ENCODE data around the gene ASIC2. TPM values are rescaled to one million over a fixed set of nuclear protein-coding genes. Genes with fewer than 3 reads are reported as not detected.

ASIC2 gene
- total and polyA plus RNA-seq, 9 of the 15 experiments (the other 6 are each of a cell fraction or from before 2014, with no cell fraction given), result not detected

DNA sequence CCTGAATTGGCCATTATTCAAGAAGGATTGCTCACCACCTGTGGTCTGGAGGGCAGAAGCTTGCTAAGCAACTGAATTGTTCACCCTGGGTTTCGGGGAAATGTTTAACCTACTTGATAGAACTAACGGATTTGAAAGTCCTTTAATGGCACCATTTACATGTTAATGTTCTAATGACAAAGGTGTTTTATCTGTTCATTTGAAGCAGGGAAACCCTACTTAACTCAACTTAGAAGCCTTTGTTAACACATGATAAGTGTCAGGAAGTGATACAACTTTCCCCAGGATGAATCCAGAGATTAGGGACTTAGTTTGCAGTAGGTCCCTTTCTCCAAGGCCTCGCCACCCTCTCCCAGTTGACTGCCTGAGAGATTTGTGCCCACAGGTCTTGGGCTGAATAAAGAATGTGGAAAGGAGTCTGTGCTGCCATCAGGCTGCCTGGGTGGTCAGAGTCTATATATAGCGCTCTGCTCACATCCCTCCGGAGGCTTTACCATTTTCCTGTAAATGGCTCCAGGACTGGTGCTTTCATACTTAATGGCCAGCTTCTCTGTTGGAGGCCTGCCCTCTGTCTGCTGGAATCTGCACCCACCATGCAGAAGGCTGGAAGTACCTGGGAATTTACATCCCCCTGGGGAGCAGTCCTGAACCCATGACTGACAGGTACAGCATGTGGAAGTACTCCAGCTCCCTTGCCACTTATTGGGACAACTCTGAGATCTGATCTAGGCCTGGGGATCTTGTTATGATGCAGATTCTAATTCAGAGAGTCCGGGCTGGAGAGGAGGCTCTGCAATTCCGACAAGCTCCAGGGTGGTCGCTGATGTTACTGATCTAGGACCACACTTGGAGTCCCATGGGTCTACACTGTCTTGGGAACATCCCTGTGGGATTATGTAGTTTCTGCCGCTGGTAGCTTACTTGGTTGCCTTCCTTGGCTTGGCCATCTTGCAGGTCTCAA is 99.9 kb downstream of the ASIC2 start (continued):
- TF ChIP-seq KLF10 (CRISPR knock-in tag; IDR thresholded peaks at IDR 0.05), result no peak

DNA sequence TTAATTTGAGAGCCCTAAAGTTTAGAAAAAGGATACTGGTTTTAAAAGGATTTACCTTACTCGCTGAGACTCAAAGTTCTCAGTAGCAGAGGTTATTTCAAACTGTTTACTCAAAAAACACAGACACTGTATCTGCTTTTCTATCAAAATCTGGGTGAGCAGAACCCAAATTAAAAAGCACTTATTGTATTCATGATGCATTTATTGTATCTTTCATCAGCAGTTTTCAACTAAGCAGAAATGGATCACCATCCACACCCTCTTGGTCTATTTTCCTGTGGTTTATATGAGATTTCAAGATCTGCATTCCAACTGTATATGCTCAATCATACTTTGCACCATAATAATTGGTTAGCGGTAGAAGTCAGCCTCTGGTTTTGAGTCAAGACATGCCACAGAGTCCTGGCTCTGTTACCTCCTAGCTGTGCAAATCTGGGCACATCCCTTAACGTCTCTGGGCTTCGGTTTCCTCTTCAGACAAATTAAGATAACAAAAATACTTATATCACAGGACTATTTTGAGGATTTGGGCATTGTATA is 109.5 kb downstream of the ASIC2 start:
- no peak for DNase-seq (ENCODE audit: extremely low read depth in 1 of 4, low spot score in 3 of 4)
- H3K4me2 ChIP-seq (ENCODE audit: insufficient read depth, low read length), result no peak overlapping the region
- H3K9ac ChIP-seq (ENCODE audit: insufficient read depth in 1 of 2, low read depth in 2 of 2, low read length in 2 of 2), result no peak overlapping the region
- no peak for ATAC-seq
- ChIA-PET CTCF (ENCODE audit: low intra/inter-chr PET ratio) (no interaction called here), POLR2A (interaction anchor here (0.6 kb wide), 1 partner anchor 671 kb away, joined by 5 read pairs; no protein-coding TSS in a partner anchor)
- TF ChIP-seq MEIS2 (IDR thresholded peaks at IDR 0.05; ENCODE audit: partially characterized antibody) (no peak), ZZZ3 (IDR thresholded peaks at IDR 0.05) (no peak), MCM7 (IDR thresholded peaks at IDR 0.05) (no peak), NFIC (IDR thresholded peaks at IDR 0.05) (no peak), HDAC8 (tag; IDR thresholded peaks at IDR 0.05) (no peak), RCOR1 (IDR thresholded peaks at IDR 0.05; ENCODE audit: borderline replicate concordance in 1 of 2, low read depth in 2 of 2, low read length in 2 of 2) (no peak)
- TF ChIP-seq, protein P1, sequence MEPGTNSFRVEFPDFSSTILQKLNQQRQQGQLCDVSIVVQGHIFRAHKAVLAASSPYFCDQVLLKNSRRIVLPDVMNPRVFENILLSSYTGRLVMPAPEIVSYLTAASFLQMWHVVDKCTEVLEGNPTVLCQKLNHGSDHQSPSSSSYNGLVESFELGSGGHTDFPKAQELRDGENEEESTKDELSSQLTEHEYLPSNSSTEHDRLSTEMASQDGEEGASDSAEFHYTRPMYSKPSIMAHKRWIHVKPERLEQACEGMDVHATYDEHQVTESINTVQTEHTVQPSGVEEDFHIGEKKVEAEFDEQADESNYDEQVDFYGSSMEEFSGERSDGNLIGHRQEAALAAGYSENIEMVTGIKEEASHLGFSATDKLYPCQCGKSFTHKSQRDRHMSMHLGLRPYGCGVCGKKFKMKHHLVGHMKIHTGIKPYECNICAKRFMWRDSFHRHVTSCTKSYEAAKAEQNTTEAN (CRISPR knock-in tag; IDR thresholded peaks at IDR 0.05), result no peak
- TF ChIP-seq, protein P2, sequence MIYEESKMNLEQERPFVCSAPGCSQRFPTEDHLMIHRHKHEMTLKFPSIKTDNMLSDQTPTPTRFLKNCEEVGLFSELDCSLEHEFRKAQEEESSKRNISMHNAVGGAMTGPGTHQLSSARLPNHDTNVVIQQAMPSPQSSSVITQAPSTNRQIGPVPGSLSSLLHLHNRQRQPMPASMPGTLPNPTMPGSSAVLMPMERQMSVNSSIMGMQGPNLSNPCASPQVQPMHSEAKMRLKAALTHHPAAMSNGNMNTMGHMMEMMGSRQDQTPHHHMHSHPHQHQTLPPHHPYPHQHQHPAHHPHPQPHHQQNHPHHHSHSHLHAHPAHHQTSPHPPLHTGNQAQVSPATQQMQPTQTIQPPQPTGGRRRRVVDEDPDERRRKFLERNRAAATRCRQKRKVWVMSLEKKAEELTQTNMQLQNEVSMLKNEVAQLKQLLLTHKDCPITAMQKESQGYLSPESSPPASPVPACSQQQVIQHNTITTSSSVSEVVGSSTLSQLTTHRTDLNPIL (CRISPR knock-in tag; IDR thresholded peaks at IDR 0.05), result no peak
- H3K9me1 ChIP-seq (ENCODE audit: control insufficient read depth, insufficient read depth, low read length), result no peaks in the 10 kb centered on the region
- H2AFZ ChIP-seq (ENCODE audit: low read depth, low read length), result no peak overlapping the region
- FAIRE-seq, result no peak
- H3K36me3 ChIP-seq (ENCODE audit: control insufficient read depth, insufficient read depth, low read length), result no peaks in the 10 kb centered on the region
- peaks cover 3 to 5% of the 10 kb centered on the region in 2 experiments; a peak in 3 of 5 replicates for H3K27me3 ChIP-seq (ENCODE audit: control insufficient read depth in 2 of 2, insufficient read depth in 2 of 2, low read length in 2 of 2)
- no peaks in the 10 kb centered on the region for H3K9me3 ChIP-seq (replicated peaks; ENCODE audit: control insufficient read depth, insufficient read depth, low read depth, low read length)
- no peak overlapping the region for H3K4me3 ChIP-seq
- BruUV-seq (replicated peaks), result no TSS peak
- no peak overlapping the region for H3K27ac ChIP-seq (ENCODE audit: extremely low read depth, low read depth, low read length)
- 0% methylated on average over 4 of the region's 4 CpGs for WGBS (ENCODE audit: insufficient coverage, low coverage, missing lambda C conversion rate)
- no peaks in the 10 kb centered on the region; the same call in 1 of the 2 replicates for H4K20me1 ChIP-seq (replicated peaks; ENCODE audit: control insufficient read depth, insufficient read depth, low read length)
- no peaks in the 10 kb centered on the region for H3K79me2 ChIP-seq (ENCODE audit: control insufficient read depth, insufficient read depth, low read length)
- in situ Hi-C loops (cut with MboI) (no loop called here), intact Hi-C loops (cut with micrococcal nuclease) (no loop called here)
- no peaks in the 10 kb centered on the region for H3K4me1 ChIP-seq (replicated peaks in 1 of 2; ENCODE audit: control insufficient read depth in 2 of 2, insufficient read depth in 2 of 2, low read length in 2 of 2)
